AG09319 (cell line): ENCODE measurements around the gene SKIL.

Experiments
- DNase-seq: peaks from one replicate; pipeline ENCODE4 v3.0.0-alpha.2; 2010; ENCODE audit warnings: low read depth; ENCODE audit errors: extremely low read depth
- CTCF ChIP-seq: IDR thresholded peaks from 2 replicates; pipeline ENCODE4 v1.5.1; 2011; ENCODE audit warnings: low read depth, mild to moderate bottlenecking, inconsistent platforms, low read length, moderate library complexity

SKIL gene

GRCh38 chr3:170354760-170355159 is 2.8 kb upstream of the SKIL start:
- no peak for TF ChIP-seq CTCF
- no peak for DNase-seq

GRCh38 chr3:170355738-170356595 is 1.5 kb upstream of the SKIL start:
- no peak for TF ChIP-seq CTCF
- DNase-seq: no peak

- peak; percentile 71 for DNase-seq
These were observed 829 bp upstream of the SKIL start for GRCh38 chr3:170356596-170357175.

GRCh38 chr3:170358042-170359010 is 811 bp downstream of the SKIL start:
- TF ChIP-seq CTCF: peak; percentile 43
- peak; percentile 43 for DNase-seq

More at GRCh38 chr3:170356596-170357175, 829 bp upstream of the SKIL start:
- no peak for TF ChIP-seq CTCF

GRCh38 chr3:170359178-170359704 is 1.7 kb downstream of the SKIL start:
- no peak for DNase-seq
- TF ChIP-seq CTCF: no peak

- TF ChIP-seq CTCF: no peak
- DNase-seq: no peak
These were observed 3.0 kb downstream of the SKIL start for GRCh38 chr3:170360466-170360865.
